AG10803 (cell line): ENCODE measurements around the gene RNF213.

Experiments used
- DNase-seq: peaks from one replicate; pipeline ENCODE4 v3.0.0; 2010; ENCODE audit warnings: low read depth
- H3K4me3 ChIP-seq: 2 replicates; pipeline ENCODE4 v1.5.1; 2011; ENCODE audit warnings: mild to moderate bottlenecking, low read length, control low read depth
- CTCF ChIP-seq: conservative IDR thresholded peaks from 2 replicates; pipeline ENCODE4 v1.5.1; 2011; ENCODE audit warnings: mild to moderate bottlenecking, low read length, control low read depth, inconsistent platforms

The RNF213 gene

GRCh38 chr17:80216473-80217456 lies 43.9 kb upstream of the RNF213 start:
- no peak for TF ChIP-seq CTCF

DNA sequence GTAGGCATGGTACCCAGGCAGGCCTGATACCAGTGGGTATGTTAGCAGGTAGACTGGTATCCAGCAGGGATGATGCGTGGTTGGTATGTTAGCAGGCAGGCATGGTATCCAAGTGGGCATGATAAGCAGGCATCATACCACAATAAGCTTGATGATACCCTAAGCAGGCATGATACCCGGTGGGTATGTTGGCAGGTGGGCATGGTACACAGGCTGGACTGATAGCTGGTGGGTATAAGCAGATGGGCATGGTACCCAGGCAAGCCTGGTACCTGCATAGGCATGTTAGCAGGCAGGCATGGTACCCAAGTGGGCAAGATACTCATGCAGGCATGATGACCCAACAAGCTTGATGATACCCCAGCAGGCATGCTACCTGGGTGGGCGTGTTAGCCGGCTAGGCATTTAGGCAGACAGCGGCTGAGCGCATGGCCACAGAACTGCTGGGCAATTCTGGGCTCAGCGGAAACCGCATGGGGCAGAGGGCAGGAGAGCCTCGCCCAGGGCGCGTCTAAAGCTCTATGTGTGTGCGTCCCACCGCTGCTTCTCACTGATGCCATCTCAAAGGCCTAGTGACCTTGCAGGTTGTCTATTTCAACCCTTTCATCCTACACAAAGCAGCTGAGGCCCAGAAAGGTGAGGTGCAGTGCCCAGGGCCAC lies 42.8 kb upstream of the RNF213 start:
- TF ChIP-seq CTCF = no peak
- no peak for DNase-seq
- no peak overlapping the region for H3K4me3 ChIP-seq

More at GRCh38 chr17:80216473-80217456, 43.9 kb upstream of the RNF213 start:
- no peak for DNase-seq
- H3K4me3 ChIP-seq = no peak overlapping the region

DNA sequence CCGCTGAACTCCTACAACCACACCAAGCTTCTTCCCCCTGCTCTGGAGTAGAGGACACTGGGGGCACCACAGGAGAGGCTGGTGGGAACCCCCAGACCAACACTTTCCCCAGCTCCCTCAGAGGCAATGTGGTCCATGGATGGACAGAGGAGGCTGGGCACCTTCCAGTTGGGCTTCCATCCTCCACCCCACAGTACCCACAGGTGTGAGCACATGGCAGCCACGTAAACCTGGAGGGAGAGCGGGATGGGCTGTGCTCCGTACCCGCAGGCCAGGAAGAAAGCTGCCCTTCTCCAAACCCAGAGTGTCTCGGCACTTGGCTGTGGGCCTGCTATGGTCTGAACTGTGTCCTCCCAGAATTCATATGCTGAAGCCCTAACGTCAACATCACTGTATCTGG lies 42.3 kb upstream of the RNF213 start:
- TF ChIP-seq CTCF = no peak
- DNase-seq = no peak
- no peak overlapping the region for H3K4me3 ChIP-seq

- H3K4me3 ChIP-seq = peak overlapping the region; percentile 85
Measured at GRCh38 chr17:80219013-80219762, 41.5 kb upstream of the RNF213 start.

GRCh38 chr17:80219763-80220053 lies 40.9 kb upstream of the RNF213 start:
- peak overlapping the region; percentile 85 for H3K4me3 ChIP-seq
- TF ChIP-seq CTCF = no peak
- no peak for DNase-seq

More at GRCh38 chr17:80219013-80219762, 41.5 kb upstream of the RNF213 start:
- DNase-seq = peak; percentile 82
- TF ChIP-seq CTCF = no peak

DNA sequence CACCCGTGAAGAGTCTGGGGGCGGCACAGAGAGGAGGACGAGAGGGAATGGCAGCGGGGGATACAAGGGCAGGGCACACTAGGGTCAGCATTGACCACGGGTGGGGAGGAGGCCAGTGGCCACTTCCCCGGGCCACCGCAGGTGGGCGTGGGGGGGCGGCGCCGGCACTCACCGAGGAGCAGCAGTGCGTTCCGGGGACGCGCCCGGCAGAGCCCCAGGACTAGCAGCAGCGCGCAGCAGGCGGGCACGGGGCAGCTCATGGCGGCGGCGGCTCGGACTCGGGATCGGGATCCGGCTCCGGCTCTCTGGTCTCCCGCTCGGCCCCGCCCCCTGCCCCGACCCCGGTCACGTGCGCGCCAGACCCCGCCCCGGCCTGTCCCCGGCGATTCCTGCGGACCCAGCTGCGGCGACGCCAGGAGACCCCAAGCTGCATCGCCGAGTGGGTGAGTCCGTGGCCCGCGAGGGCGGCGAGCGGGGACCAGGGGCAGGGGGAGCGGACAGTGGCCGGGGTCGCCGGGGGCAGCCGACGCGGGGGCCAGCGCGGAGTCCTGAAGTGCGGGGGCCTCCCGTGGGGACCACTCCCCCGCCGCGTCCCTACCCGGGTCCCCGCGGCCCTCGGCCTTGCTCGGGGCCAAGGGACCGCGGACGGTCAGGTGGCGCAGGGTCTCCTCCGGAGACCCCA lies 40.5 kb upstream of the RNF213 start, which contains the start of the genes SGSH and SLC26A11:
Gene SGSH, minus strand, starts transcription at position 280 of the 682 bp plus-strand sequence. Its CDS starts 20 bp downstream, at position 260.
Gene SLC26A11, plus strand, starts transcription at position 374 of the 682 bp plus-strand sequence. CDS start 1,134 bp downstream, outside the sequence.
- DNase-seq = peak; percentile 52
- no peak for TF ChIP-seq CTCF
- H3K4me3 ChIP-seq = peak within 1 kb of the TSS; percentile 85
